ENCODE results near the gene TRIM9.
"Not testable (repeated sequence)": the region's sequence is repeated elsewhere in the genome, so short reads cannot be mapped to it uniquely, and the experiment has no call there.

TRIM9 gene

GRCh38 chr14:51004352-51004800, 90.5 kb downstream of the TRIM9 start:
- no peak for DNase-seq (ENCODE audit: low read depth)

DNA sequence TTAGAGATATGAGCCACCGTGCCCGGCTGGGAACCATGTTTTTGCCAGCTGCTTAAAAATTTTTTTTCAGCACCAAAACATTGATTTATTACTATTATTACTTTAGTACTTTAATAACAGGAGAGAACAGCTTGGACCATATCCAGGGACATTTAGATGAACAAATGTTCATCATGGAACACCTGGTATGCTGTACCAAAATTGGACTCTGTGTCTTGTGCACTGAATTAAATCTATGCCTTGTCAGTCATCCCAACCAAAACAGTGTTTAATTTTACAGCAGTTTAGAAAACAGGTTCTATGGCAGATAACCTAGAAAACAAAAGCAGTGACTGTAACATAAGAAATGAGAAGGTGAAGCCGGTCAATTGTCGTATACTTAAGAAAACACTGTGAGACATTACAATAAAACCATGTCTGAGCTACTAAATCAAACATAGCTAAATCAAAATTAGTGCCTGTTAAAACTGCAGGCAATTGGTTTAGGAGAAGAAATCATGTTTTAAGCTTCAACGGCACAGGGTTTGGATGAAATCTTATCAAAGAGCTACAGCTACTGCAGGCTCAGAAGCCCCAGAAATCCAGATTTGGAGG, 92.4 kb downstream of the TRIM9 start:
- no peak for DNase-seq (ENCODE audit: low read depth)

GRCh38 chr14:51000566-51000965, 94.3 kb downstream of the TRIM9 start:
- no peak for DNase-seq (ENCODE audit: low read depth)

GRCh38 chr14:50999726-51000125, 95.2 kb downstream of the TRIM9 start:
- no peak for DNase-seq (ENCODE audit: low read depth)

DNA sequence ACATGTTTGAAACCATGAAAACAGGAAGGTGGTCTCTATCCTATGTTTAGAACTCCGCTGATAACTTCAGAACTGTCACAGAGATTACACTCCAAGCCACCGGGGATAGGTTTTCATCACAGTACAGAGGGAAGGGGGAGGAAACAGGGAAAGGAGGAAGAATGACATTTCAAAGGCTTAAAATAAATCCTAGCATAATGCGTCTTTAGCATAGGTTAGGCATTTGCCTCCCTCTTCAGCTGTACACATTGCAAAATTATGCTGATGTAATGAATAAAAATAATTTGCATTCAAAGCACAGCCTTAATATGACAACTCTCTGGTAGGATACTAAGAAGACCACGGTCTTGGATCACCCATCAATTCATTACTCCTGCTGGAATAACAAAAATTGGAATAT, 96.3 kb downstream of the TRIM9 start:
- DNase-seq (ENCODE audit: low read depth): no peak

GRCh38 chr14:50997712-50998111, 97.2 kb downstream of the TRIM9 start:
- DNase-seq (ENCODE audit: low read depth): no peak

DNA sequence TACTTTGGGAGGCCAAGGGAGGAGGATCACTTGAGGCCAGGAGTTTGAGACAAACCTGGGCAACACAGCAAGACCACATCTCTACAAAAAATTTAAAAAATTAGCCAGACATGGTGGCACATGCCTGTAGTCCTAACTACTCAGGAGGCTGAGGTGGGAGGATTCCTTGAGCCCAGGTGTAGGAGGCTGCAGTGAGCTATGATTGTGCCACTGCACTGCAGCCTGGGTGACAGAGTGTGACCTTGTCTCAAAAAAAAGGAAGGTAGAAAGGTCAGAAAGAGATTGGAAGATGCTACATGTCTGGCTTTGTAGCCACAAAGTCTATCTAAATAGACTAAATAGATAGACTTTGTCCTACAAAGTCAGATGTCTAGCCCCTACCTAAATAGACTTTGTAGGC, 100.7 kb downstream of the TRIM9 start:
- DNase-seq (ENCODE audit: low read depth): not testable (repeated sequence)

DNA sequence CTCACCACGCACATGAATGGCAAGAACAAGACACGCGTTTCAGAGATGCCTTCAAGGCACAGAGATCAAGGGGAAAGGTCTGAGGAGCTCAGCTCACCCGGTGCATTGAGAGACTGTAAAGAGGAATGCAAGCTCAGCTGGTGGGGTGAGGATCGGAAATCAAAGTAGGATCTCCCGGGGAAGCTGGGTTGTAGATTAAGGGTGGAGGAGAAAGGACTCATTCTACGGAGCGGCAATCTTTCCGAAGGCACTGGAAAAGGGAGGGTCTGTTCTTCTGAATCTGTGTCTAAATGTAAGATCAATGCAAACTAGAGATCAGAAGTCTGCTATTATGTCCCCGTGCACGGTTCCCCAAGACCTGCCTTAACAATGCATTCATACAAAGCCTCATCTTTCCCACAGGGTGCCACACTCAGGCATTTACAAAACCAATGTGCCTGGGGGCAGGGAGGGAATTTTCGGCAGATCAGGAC, 109.0 kb downstream of the TRIM9 start:
- DNase-seq (ENCODE audit: low read depth): no peak

DNA sequence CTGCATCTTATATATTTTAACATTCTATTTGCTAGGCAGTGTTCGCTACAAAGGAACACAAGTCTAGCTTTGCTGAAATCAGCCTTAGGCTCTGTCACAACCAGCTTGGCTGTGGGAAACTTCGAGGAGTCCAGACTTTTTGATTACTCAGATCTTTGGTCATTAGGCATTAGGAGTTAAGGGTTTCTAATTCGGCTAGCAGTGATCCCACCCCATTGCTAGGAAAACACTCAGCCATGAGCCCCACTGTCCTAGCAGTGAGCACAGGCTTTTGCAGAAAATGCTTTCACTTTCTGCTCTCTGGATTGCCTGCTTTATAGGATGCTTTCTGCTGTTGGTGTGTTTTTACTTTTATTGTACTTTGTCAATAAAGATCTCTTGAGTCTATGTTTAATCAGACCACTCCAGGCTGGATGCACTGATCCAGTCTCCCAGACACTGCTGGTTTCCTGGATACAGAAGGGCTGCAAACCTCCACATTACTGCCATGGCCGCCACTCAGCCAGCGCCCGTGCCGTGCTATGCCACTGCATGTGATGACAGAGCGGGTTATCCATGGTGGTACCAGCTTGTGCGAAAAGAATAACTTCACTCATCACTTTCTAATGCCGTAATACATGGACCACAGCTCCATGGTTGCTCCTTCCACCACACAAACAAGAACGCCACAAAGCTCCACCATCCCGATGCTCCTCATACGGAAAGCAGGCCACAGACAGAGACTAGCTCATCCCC, 109.6 kb downstream of the TRIM9 start:
- DNase-seq (ENCODE audit: low read depth): no peak

DNA sequence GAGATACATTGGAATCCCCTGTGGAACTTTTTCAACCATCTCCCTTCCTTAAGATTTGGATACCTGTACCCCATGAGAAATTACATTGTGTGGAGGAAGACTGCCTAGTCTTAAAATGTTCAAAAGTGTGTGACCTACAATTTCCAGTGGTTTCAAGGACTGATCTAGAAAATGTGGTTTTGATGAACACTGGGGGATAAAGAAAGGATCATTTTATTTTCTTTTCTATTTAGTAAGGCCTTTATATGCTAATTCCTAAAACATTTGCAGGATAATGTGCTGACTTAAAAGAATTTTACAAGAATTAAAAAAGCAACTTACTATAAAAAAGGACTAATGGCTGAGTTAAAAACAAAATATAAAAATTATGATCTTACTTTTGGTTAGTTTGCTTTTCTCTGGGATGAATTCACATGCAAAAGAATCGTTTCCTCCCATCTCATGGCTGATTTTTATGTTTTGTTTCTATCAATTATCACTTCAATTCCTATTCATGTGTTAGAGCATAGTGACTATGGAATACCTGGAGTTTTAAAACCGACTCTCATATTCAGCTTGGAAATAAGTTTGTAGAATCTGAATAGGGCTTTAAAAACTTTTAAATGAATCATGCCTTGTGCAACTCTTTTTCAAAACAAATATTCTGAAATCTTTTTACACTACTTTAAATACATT, 110.7 kb downstream of the TRIM9 start:
- no peak for DNase-seq (ENCODE audit: low read depth)

DNA sequence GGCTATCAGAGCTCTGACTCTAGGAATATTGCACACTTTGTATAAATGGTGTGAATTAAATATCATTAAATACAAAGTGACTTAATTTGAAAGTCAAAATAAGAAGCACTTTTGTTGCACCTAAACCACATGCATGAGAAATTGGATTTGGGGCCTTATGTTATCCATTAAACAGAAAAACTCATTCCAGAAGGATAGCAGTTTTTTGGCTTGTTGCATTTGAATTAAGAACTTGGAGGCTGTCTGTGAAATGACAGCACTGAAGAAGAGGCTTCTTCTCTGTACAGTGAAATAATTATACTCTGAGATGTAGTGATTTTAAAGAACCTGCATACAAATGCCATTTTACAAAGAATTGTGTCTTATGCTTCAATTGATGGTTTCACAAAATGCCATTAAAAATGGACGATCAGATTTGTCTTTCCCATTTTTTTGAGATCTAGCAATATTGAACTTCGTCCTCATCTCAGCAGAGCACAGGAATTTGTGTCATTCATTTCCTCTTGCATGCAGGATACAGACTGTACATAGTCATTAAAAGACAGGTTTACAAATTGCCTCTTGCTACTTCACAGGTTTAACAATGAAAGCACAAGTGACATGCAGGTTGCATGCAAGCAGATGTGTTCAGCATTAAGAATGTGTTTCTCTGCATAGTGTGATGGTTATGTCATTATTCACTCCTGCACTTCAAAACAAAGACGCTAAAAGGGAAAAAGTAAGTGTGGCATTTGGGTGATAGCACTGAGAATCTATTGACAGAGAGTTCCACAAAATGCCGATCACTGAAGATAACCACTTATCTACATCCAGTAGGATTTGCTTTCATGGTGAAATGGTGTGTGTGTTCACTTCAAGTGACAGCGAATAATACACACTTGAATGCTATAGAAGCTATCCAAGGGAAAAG, 114.7 kb downstream of the TRIM9 start:
- DNase-seq (ENCODE audit: low read depth): no peak

- DNase-seq (ENCODE audit: low read depth): no peak
These were observed 116.0 kb downstream of the TRIM9 start for GRCh38 chr14:50978888-50979287.

DNA sequence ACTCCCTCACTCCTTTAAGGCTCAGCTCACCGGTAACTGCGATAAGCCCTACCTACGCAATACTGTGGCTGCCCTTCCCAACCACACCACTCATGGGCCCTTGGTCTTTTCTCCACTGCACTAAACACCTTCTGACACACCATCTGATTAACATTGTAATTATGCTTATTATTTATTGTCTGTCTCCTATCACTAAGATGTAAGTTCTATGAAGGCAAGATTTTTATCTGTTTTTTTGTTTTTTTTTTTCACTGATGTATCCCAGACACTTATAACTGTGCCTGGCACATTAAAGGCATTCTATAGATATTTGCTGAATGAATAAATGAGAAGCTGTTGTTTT, 116.4 kb downstream of the TRIM9 start:
- no peak for DNase-seq (ENCODE audit: low read depth)

- DNase-seq (ENCODE audit: low read depth): no peak
These were observed 116.9 kb downstream of the TRIM9 start for GRCh38 chr14:50977863-50978528.

GRCh38 chr14:50974118-50974517, 120.8 kb downstream of the TRIM9 start:
- DNase-seq (ENCODE audit: low read depth): no peak

GRCh38 chr14:50972734-50973133, 122.2 kb downstream of the TRIM9 start:
- no peak for DNase-seq (ENCODE audit: low read depth)

DNA sequence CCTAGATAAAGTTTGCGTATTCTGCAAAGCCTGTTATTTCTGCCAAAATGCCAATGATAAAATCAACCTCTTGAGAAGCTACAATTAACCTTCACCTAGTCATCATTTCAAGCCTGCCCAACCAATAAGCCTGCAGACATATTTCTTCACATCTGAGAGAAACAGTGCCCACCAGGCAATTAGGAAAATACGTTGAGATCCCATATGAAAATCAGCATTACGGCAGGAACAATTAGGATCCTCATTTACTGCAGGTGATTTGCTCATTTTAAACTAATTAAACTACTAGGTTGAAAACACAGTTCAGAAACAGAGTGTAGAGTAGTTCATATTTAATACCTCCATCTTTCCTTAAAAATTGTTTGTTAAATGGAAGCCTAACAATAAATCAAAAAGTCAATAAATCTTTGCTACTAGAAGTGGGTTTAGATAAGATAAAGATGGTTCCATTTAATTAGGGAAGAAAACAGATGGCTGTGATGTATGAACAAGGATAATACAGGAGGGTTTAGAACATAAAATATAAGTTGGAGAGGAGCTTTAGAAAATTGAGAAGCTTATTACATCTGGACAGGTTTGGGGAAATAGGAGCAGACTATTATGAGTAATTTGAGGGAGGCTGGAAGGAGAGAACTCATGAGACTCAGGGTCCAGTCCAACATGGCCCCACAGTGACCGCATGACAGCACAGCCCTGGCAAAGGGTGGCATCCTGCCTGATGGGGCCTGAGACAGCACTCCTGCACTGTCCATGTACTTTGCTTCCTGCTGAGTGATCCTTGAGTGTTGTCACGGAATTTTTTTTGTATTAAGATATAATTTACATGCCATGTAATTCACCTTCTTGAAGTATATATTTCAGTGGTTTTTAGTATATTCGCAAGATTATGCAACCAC, 123.8 kb downstream of the TRIM9 start:
- DNase-seq (ENCODE audit: low read depth): no peak

GRCh38 chr14:50967790-50968189, 127.1 kb downstream of the TRIM9 start:
- DNase-seq (ENCODE audit: low read depth): no peak

DNA sequence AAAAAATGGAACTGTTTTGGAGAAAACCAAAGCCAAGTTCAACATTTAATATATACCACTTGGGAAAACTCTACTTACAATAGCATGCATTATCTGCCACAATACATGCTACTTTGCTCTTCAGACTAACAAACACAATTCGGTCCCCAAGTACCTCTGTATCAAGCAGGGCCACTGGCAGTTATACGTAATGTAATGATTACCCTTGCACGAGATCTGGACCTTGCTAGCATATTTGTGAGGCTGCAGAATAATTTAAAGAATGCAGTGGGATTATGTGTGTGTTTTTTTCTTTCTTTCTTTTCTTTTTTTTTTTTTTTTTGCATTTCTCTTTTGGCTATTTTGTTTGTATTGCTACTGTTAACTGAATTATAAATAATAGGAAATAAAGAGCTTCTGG, 127.8 kb downstream of the TRIM9 start:
- no peak for DNase-seq (ENCODE audit: low read depth)

DNA sequence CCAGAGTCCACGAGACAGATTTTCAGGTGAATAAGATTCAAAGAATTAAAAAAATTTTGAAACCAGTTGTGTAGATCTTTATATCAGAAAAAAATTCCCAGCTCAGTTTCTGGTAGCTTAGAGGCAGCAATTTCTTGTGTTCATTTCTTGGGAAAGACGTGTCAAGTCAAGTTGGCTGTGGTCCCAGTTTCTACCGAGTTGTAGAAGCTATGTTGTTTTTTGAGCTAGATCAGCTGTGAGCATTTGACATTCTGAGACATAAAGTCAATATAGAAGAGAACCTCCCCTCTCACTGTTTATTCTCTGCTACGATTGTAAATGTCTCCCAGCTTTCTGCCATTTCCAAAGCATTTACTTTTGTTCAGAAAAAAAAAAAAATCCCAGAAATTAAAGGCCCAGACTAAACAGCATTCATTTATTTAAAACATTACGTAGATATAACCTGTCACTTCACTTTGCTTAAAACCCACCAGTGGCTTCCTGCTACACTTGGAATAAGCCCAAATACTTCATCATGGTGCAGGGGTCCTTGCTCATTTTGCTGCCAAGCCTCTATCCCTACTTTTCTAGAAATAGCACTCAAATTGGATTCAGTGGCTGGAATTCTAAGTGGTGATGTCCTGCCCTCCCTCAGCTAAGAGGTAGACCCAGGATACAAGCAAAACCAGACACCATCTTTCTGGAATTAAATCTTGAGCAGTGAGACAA, 130.1 kb downstream of the TRIM9 start:
- peak; percentile 67 for DNase-seq (ENCODE audit: low read depth)

Measured in GM04503 (cell line).